ENCODE measurements around the gene SFXN3.

- TF ChIP-seq PATZ1 (CRISPR knock-in tag; IDR thresholded peaks at IDR 0.05; ENCODE audit: borderline replicate concordance) = no peak
- TF ChIP-seq ARNTL (CRISPR knock-in tag; IDR thresholded peaks at IDR 0.05; ENCODE audit: borderline replicate concordance, low read depth) = no peak
- no peak for TF ChIP-seq ESRRG (CRISPR knock-in tag; IDR thresholded peaks at IDR 0.05)
- TF ChIP-seq ZFP3 (CRISPR knock-in tag; IDR thresholded peaks at IDR 0.05) = no peak
Observed at GRCh38 chr10:101060036-101060950, 29.3 kb downstream of the SFXN3 start.
